ENCODE data around the gene SNX27. TPM values are rescaled to one million over a fixed set of nuclear protein-coding genes. Genes with fewer than 3 reads are reported as not detected.

SNX27 gene
- total and polyA plus RNA-seq, 2 donors (not counting 1 experiment from before 2014, with no cell fraction given), result 13.5 to 45.6 TPM

GRCh38 chr1:151590961-151591360, 20.9 kb upstream of the SNX27 start:
- Mint-ChIP-seq H3K4me1 (peaks cover 9% of the 10 kb centered on the region), H3K27ac (no peak overlapping the region), H3K4me3 (no peak overlapping the region), H3K9me3 (ENCODE audit: insufficient read depth) (peaks cover 7% of the 10 kb centered on the region), H3K27me3 (peaks cover 14% of the 10 kb centered on the region)
- no peaks in the 10 kb centered on the region for H3K79me2 ChIP-seq (ENCODE audit: control insufficient read depth, insufficient read depth, low read length)
- peaks cover 7 to 9% of the 10 kb centered on the region in 2 donors for H3K4me1 ChIP-seq (ENCODE audit: control insufficient read depth in 2 of 2, insufficient read depth in 2 of 2, low read length in 2 of 2)
- no peaks in the 10 kb centered on the region for H3K36me3 ChIP-seq (replicated peaks in 1 of 2; ENCODE audit: control extremely low read depth in 1 of 2, control insufficient read depth in 1 of 2, extremely low read depth in 1 of 2, insufficient read depth in 2 of 2, low read length in 1 of 2)
- WGBS (ENCODE audit: insufficient coverage), result 70% methylated on average over 2 of the region's 3 CpGs
- no peaks in the 10 kb centered on the region for H4K20me1 ChIP-seq (ENCODE audit: control insufficient read depth, insufficient read depth, low read length, poor library complexity, severe bottlenecking)
- ChIA-PET POLR2A (no interaction called here), CTCF (interaction anchor here (0.7 kb wide), 1 partner anchor 27 kb away, joined by 3 read pairs; no protein-coding TSS in a partner anchor)
- no peak overlapping the region for H3K4me2 ChIP-seq (replicated peaks; ENCODE audit: low read depth, low read length, poor library complexity, severe bottlenecking)
- ATAC-seq (ENCODE audit: low read depth), result no peak
- TF ChIP-seq CTCF (IDR thresholded peaks at IDR 0.05), result no peak
- no peak for TF ChIP-seq EZH2 (IDR thresholded peaks at IDR 0.05; ENCODE audit: borderline replicate concordance, insufficient read depth, low read depth, low read length, poor library complexity, severe bottlenecking)
- DNase-seq, result no peak
- H3K4me3 ChIP-seq (ENCODE audit: control extremely low read depth in 1 of 5, extremely low read depth in 1 of 5, insufficient read depth in 1 of 5, low read depth in 2 of 5, low read length in 4 of 5), result no peak overlapping the region
- no peak overlapping the region for H3K9ac ChIP-seq (ENCODE audit: low read length)
- peaks cover 0 to 3% (median 0%) of the 10 kb centered on the region in 4 experiments for H3K27me3 ChIP-seq (replicated peaks in 1 of 4; ENCODE audit: control extremely low read depth in 1 of 4, control insufficient read depth in 3 of 4, insufficient read depth in 4 of 4, low read length in 3 of 4)
- intact Hi-C loops (cut with micrococcal nuclease), result no loop called here
- H3K9me3 ChIP-seq (ENCODE audit: control extremely low read depth in 1 of 3, control insufficient read depth in 2 of 3, insufficient read depth in 1 of 3, low read length in 2 of 3), result peaks cover 3 to 6% (median 3%) of the 10 kb centered on the region in 3 donors
- no peak overlapping the region for H3K27ac ChIP-seq (ENCODE audit: low read length in 2 of 2)
- H2AFZ ChIP-seq (ENCODE audit: insufficient read depth, low read depth, low read length, poor library complexity, severe bottlenecking), result no peak overlapping the region

- H3K27ac Mint-ChIP-seq, result peak overlapping the region; percentile 0
- H3K4me3 Mint-ChIP-seq, result peak overlapping the region; percentile 71
- intact Hi-C loops (cut with micrococcal nuclease), result loop anchor here (1.0 kb wide), 4 partner anchors 142 to 402 kb away; no protein-coding TSS in a partner anchor
- H3K4me1 Mint-ChIP-seq, result peaks cover 9% of the 10 kb centered on the region
- Histone ChIP-seq H3K79me2 (ENCODE audit: control insufficient read depth, insufficient read depth, low read length) (no peaks in the 10 kb centered on the region), H3K4me3 (ENCODE audit: control extremely low read depth in 1 of 5, extremely low read depth in 1 of 5, insufficient read depth in 1 of 5, low read depth in 2 of 5, low read length in 4 of 5) (peak overlapping the region in 4 of 5 experiments; percentile 21 to 41 (median 30)), H3K9me3 (ENCODE audit: control extremely low read depth in 1 of 3, control insufficient read depth in 2 of 3, insufficient read depth in 1 of 3, low read length in 2 of 3) (peaks cover 3 to 6% (median 3%) of the 10 kb centered on the region in 3 donors), H4K20me1 (ENCODE audit: control insufficient read depth, insufficient read depth, low read length, poor library complexity, severe bottlenecking) (no peaks in the 10 kb centered on the region), H3K4me2 (replicated peaks; ENCODE audit: low read depth, low read length, poor library complexity, severe bottlenecking) (peak overlapping the region; percentile 75), H3K4me1 (ENCODE audit: control insufficient read depth in 2 of 2, insufficient read depth in 2 of 2, low read length in 2 of 2) (peaks cover 7 to 9% of the 10 kb centered on the region in 2 donors), H3K27me3 (replicated peaks in 1 of 4; ENCODE audit: control extremely low read depth in 1 of 4, control insufficient read depth in 3 of 4, insufficient read depth in 4 of 4, low read length in 3 of 4) (peaks cover 0 to 3% (median 0%) of the 10 kb centered on the region in 4 experiments), H3K27ac (ENCODE audit: low read length in 2 of 2) (no peak overlapping the region), H3K36me3 (replicated peaks in 1 of 2; ENCODE audit: control extremely low read depth in 1 of 2, control insufficient read depth in 1 of 2, extremely low read depth in 1 of 2, insufficient read depth in 2 of 2, low read length in 1 of 2) (no peaks in the 10 kb centered on the region), H2AFZ (ENCODE audit: insufficient read depth, low read depth, low read length, poor library complexity, severe bottlenecking) (peak overlapping the region; percentile 84), H3K9ac (ENCODE audit: low read length) (peak overlapping the region; percentile 48)
- peaks cover 14% of the 10 kb centered on the region for H3K27me3 Mint-ChIP-seq
- no peak for TF ChIP-seq CTCF (IDR thresholded peaks at IDR 0.05)
- TF ChIP-seq EZH2 (IDR thresholded peaks at IDR 0.05; ENCODE audit: borderline replicate concordance, insufficient read depth, low read depth, low read length, poor library complexity, severe bottlenecking), result no peak
- POLR2A ChIA-PET, result no interaction called here
- DNase-seq (no peak), ATAC-seq (ENCODE audit: low read depth) (peak; percentile 37)
- WGBS (ENCODE audit: insufficient coverage), result 10% methylated on average over 6 of the region's 9 CpGs
- CTCF ChIA-PET, result interaction anchor here (0.6 to 3.8 kb wide), 30 partner anchors 10 to 410 kb away, joined by 3 to 14 read pairs (median 4); partner anchors contain the start of genes C2CD4D and SNX27
- peaks cover 7% of the 10 kb centered on the region for H3K9me3 Mint-ChIP-seq (ENCODE audit: insufficient read depth)
These were observed 18.1 kb upstream of the SNX27 start for GRCh38 chr1:151593730-151594129.

Data from B cell (primary cell).